K562 (cell line): ENCODE results near the gene AMZ2. TPM values are rescaled to one million over a fixed set of nuclear protein-coding genes. Genes with fewer than 3 reads are reported as not detected.

Experiments
- ATF4 ChIP-seq: fragments of 450-650 bp; formaldehyde crosslinking; IDR thresholded peaks from 2 replicates; pipeline ENCODE4 v1.4.0; 2022; ENCODE audit warnings: mild to moderate bottlenecking, moderate library complexity
- E2F6 ChIP-seq, 2 experiments: IDR thresholded peaks; 2 replicates each; pipeline ENCODE4 v1.6.1; 2011; ENCODE audit warnings: borderline replicate concordance in 1 of 2, control low read depth in 1 of 2, low read depth in 1 of 2, low read length in 1 of 2, mild to moderate bottlenecking in 1 of 2, mixed read lengths in 1 of 2, moderate library complexity in 1 of 2; ENCODE audit not compliant: insufficient read depth in 1 of 2, insufficient read length in 1 of 2, poor library complexity in 1 of 2, severe bottlenecking in 1 of 2; ENCODE audit errors: extremely low read depth in 1 of 2
- ELF1 ChIP-seq: fragments of 200-800 bp; sonication (Bioruptor generic); IDR thresholded peaks from 2 replicates; pipeline ENCODE4 v1.6.1; 2016; ENCODE audit warnings: missing genetic modification characterization, missing compliant biosample characterization
- HMGXB4 ChIP-seq: sonication (generic); formaldehyde crosslinking; IDR thresholded peaks from 2 replicates; pipeline ENCODE4 v1.8.1; 2023; ENCODE audit warnings: mild to moderate bottlenecking, missing genetic modification reagents
- KDM5B ChIP-seq: fragments of 200-600 bp; sonication (generic); IDR thresholded peaks from 2 replicates; pipeline ENCODE4 v1.6.1; 2012; ENCODE audit warnings: low read depth, mild to moderate bottlenecking, moderate library complexity, low read length, control low read depth, inconsistent platforms; ENCODE audit not compliant: insufficient replicate concordance
- MYC ChIP-seq, 2 experiments: fragments of 250-450 bp in 1 of 2; sonication (Bioruptor Pico) in 1 of 2; IDR thresholded peaks; 2 replicates each; pipeline versions ENCODE4 v1.5.1 to v1.6.1; 2012 to 2021; ENCODE audit warnings: low read depth in 2 of 2, borderline replicate concordance in 1 of 2, improper control_type of control experiment in 1 of 2, low read length in 1 of 2, mild to moderate bottlenecking in 1 of 2, moderate library complexity in 1 of 2
- NCOA2 ChIP-seq, 2 experiments: fragments of 450-650 bp; IDR thresholded peaks; 2 replicates each; pipeline ENCODE4 v1.6.1; 2018; ENCODE audit warnings: mild to moderate bottlenecking in 2 of 2, moderate library complexity in 1 of 2; ENCODE audit not compliant: partially characterized antibody in 2 of 2
- NONO ChIP-seq, 2 experiments: fragments of 200-400 bp in 1 of 2; fragments of 450-650 bp in 1 of 2; formaldehyde crosslinking in 1 of 2; IDR thresholded peaks; 2 replicates each; pipeline ENCODE4 v1.6.1; 2017; ENCODE audit warnings: low read depth in 2 of 2, mild to moderate bottlenecking in 2 of 2, moderate library complexity in 2 of 2, low read length in 1 of 2
- NR2C1 ChIP-seq, 2 experiments: fragments of 450-650 bp; IDR thresholded peaks; 2 replicates each; pipeline ENCODE4 v1.6.1; 2017; ENCODE audit warnings: mild to moderate bottlenecking in 2 of 2, antibody characterized with exemption in 1 of 2, inconsistent platforms in 1 of 2, missing compliant biosample characterization in 1 of 2, missing genetic modification characterization in 1 of 2
- TCF15 ChIP-seq: fragments of 250-450 bp; sonication (Bioruptor Pico); IDR thresholded peaks from 2 replicates; pipeline ENCODE4 v1.8.0; 2022; ENCODE audit warnings: moderate library complexity, mild to moderate bottlenecking, inconsistent platforms
- ZBTB8A ChIP-seq: fragments of 450-650 bp; IDR thresholded peaks from 2 replicates; pipeline ENCODE4 v1.6.1; 2018; ENCODE audit warnings: mild to moderate bottlenecking, moderate library complexity; ENCODE audit not compliant: partially characterized antibody
- ZC3H11A ChIP-seq: IDR thresholded peaks from 2 replicates; pipeline ENCODE4 v1.6.1; 2012; ENCODE audit warnings: low read depth, low read length, improper control_type of control experiment
- ZNF444 ChIP-seq: fragments of 250-450 bp; sonication (Bioruptor Pico); IDR thresholded peaks from 2 replicates; pipeline ENCODE4 v1.4.0; 2020; ENCODE audit warnings: mild to moderate bottlenecking, moderate library complexity
- ZNF668 ChIP-seq: fragments of 250-450 bp; sonication (Bioruptor Pico); IDR thresholded peaks from 2 replicates; pipeline ENCODE4 v1.8.0; 2022; ENCODE audit warnings: mild to moderate bottlenecking, inconsistent platforms
- polyA plus RNA-seq, 8 experiments: library from polyadenylated mRNA; depleted of rRNA in 4 of 8; stranded (reverse) in 5 of 8; unstranded in 3 of 8; fragments of >200 nt; fragmentation: Nextera tagmentation in 2 of 8; fragmentation: Illumina TruSeq in 1 of 8; extraction: Ambion mirVana in 2 of 8; extraction: Trizol in 1 of 8; gene quantifications; 2 replicates each; pipeline versions ENCODE4 v1.2.1 to v1.2.3, GENCODE V29; 2011 to 2014; ENCODE audit warnings: inconsistent platforms in 1 of 8, missing spikeins in 1 of 8
- total RNA-seq, 7 experiments: library from RNA; depleted of rRNA in 6 of 7; stranded (reverse); fragments of >200 nt in 6 of 7; fragmentation: Illumina TruSeq in 2 of 7; extraction: Trizol in 2 of 7; gene quantifications; 2 replicates each; pipeline versions ENCODE4 v1.2.1 to v1.2.3, GENCODE V29; 2011 to 2021; ENCODE audit warnings: low replicate concordance in 1 of 7
- TF ChIP-seq, protein P1 (sequence below): fragments of 250-450 bp; sonication (Bioruptor Pico); IDR thresholded peaks from 2 replicates; pipeline ENCODE4 v1.8.0; 2021; ENCODE audit warnings: mild to moderate bottlenecking, moderate library complexity
- TF ChIP-seq, protein P2 (sequence below): fragments of 450-650 bp; IDR thresholded peaks from 2 replicates; pipeline ENCODE4 v1.6.1; 2016; ENCODE audit warnings: missing biosample characterization, missing genetic modification characterization
- TF ChIP-seq, protein P3 (sequence below): sonication (generic); formaldehyde crosslinking; IDR thresholded peaks from 2 replicates; pipeline ENCODE4 v1.5.0; 2020; ENCODE audit warnings: missing genetic modification reagents

AMZ2 gene
- total and polyA plus RNA-seq, 9 of the 15 experiments (the other 6 are each of a cell fraction or from before 2014, with no cell fraction given): 22.6 to 92.2 (median 52.6) TPM

DNA sequence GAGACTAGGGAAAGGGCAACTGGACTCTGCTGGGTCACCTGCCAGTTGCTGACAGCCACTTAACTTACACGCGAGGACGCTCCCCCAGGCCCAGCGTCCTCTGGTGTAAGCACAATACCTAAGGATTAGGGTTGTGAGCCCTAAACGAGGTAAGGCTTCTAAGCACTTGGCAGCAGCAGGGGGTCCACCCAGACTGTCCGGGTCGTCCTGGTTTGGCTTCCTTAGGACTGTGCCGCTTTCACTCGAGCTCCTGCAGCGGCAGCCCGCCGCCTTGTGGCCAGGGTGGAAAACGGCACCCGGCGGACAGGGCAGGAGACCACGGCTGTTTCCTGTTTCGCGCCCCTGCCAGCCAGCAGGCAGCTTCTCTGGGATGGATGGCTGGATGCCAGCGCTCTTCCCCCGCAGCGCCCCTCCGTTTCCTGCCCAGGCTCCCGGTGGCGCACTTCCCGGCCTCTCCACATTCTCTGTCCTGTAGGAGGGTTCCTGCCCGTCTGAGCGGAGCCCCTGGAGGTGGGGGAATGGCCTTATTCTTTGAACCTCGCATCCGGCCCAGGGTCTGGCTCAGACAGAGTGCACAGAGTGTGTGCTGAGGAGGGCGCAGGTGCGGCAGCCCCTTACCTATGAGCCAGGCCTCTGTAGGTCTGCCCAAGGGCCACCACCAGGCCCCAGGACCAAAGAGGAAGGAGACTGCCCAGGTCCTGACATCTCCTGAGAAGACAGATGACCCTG, 47.0 kb upstream of the AMZ2 start (continued):
- TF ChIP-seq E2F6 (IDR thresholded peaks at IDR 0.05; ENCODE audit: borderline replicate concordance in 1 of 2, extremely low read depth in 1 of 2, insufficient read depth in 1 of 2, insufficient read length in 1 of 2, low read depth in 1 of 2, low read length in 1 of 2, poor library complexity in 1 of 2, severe bottlenecking in 1 of 2) (peak in 1 of 2 experiments; percentile 24), NONO (IDR thresholded peaks at IDR 0.05; ENCODE audit: low read depth in 2 of 2, low read length in 1 of 2) (no peak), ZNF444 (CRISPR knock-in tag) (no peak), MYC (IDR thresholded peaks at IDR 0.05; ENCODE audit: low read depth, low read length) (no peak), MYC (CRISPR knock-in tag; IDR thresholded peaks at IDR 0.05; ENCODE audit: borderline replicate concordance, low read depth) (no peak), ELF1 (tag) (0 out of 2 replicates have a peak, but pooled peaks have one; percentile 30), NR2C1 (IDR thresholded peaks at IDR 0.05) (no peak), NR2C1 (tag; IDR thresholded peaks at IDR 0.05) (no peak), NCOA2 (IDR thresholded peaks at IDR 0.05; ENCODE audit: partially characterized antibody in 2 of 2) (no peak), ATF4 (CRISPR knock-in tag) (no peak), ZC3H11A (no peak), ZNF668 (CRISPR knock-in tag) (no peak), TCF15 (no peak), HMGXB4 (CRISPR knock-in tag) (no peak), ZBTB8A (no peak), KDM5B (no peak)
- TF ChIP-seq, protein P1, sequence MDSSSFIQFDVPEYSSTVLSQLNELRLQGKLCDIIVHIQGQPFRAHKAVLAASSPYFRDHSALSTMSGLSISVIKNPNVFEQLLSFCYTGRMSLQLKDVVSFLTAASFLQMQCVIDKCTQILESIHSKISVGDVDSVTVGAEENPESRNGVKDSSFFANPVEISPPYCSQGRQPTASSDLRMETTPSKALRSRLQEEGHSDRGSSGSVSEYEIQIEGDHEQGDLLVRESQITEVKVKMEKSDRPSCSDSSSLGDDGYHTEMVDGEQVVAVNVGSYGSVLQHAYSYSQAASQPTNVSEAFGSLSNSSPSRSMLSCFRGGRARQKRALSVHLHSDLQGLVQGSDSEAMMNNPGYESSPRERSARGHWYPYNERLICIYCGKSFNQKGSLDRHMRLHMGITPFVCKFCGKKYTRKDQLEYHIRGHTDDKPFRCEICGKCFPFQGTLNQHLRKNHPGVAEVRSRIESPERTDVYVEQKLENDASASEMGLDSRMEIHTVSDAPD: no peak
- TF ChIP-seq, protein P2, sequence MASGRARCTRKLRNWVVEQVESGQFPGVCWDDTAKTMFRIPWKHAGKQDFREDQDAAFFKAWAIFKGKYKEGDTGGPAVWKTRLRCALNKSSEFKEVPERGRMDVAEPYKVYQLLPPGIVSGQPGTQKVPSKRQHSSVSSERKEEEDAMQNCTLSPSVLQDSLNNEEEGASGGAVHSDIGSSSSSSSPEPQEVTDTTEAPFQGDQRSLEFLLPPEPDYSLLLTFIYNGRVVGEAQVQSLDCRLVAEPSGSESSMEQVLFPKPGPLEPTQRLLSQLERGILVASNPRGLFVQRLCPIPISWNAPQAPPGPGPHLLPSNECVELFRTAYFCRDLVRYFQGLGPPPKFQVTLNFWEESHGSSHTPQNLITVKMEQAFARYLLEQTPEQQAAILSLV: no peak
- TF ChIP-seq, protein P3, sequence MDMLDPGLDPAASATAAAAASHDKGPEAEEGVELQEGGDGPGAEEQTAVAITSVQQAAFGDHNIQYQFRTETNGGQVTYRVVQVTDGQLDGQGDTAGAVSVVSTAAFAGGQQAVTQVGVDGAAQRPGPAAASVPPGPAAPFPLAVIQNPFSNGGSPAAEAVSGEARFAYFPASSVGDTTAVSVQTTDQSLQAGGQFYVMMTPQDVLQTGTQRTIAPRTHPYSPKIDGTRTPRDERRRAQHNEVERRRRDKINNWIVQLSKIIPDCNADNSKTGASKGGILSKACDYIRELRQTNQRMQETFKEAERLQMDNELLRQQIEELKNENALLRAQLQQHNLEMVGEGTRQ (CRISPR knock-in tag): no peak
